IMR-90 (cell line): Measurements from ENCODE around the gene VPS8. TPM values are rescaled to one million over a fixed set of nuclear protein-coding genes. Genes with fewer than 3 reads are reported as not detected.

ENCODE experiments used
- ATAC-seq: fragments of 200-7000 bp; cut with Tn5 transposase; 2 replicates; pipeline ENCODE4 v1.9.1; 2020; ENCODE audit warnings: low read depth, mild to moderate bottlenecking, moderate library complexity
- BruUV-seq: library from RNA; stranded (reverse); fragments of 400-500 nt; replicated peaks from 2 replicates; lab custom pipeline; 2021; lab: Mats Ljungman, UMichigan
- CTCF ChIA-PET: fragments of 300-600 bp; formaldehyde crosslinking; extraction: SDS; loops from one replicate; lab custom pipeline; 2021; ENCODE audit warnings: antibody characterized with exemption; lab: Yijun Ruan, JAX
- POLR2A ChIA-PET: fragments of 300-600 bp; sonication (Branson Sonifier 250); formaldehyde crosslinking; loops from one replicate; lab custom pipeline; 2022; ENCODE audit warnings: antibody characterized with exemption; ENCODE audit not compliant: unreplicated experiment; lab: Charles Lee
- DNase-seq: peaks from one replicate; pipeline ENCODE4 v3.0.0; 2013
- H2AFZ ChIP-seq: replicated peaks from 2 replicates; pipeline ENCODE3; 2013; ENCODE audit warnings: low read length, mild to moderate bottlenecking; ENCODE audit not compliant: poor library complexity
- H2AK5ac ChIP-seq: 2 replicates; pipeline ENCODE4 v1.6.1; 2013; ENCODE audit warnings: low read depth, low read length, inconsistent platforms
- H2AK9ac ChIP-seq: replicated peaks from 2 replicates; pipeline ENCODE3; 2013; ENCODE audit warnings: mild to moderate bottlenecking, low read depth, low read length, moderate library complexity; ENCODE audit not compliant: poor library complexity
- H2BK120ac ChIP-seq: 2 replicates; pipeline ENCODE4 v1.6.1; 2013; ENCODE audit warnings: low read depth, low read length, inconsistent platforms
- H2BK15ac ChIP-seq: 3 replicates; pipeline ENCODE4 v1.6.1; 2013; ENCODE audit warnings: low read depth, low read length, inconsistent platforms
- H2BK20ac ChIP-seq: 2 replicates; pipeline ENCODE4 v1.6.1; 2013; ENCODE audit warnings: low read depth, mild to moderate bottlenecking, inconsistent platforms, low read length, moderate library complexity
- H2BK5ac ChIP-seq: 2 replicates; pipeline ENCODE4 v1.6.1; 2013; ENCODE audit warnings: mild to moderate bottlenecking, low read depth, low read length, inconsistent platforms; ENCODE audit not compliant: poor library complexity, severe bottlenecking
- H3K14ac ChIP-seq: replicated peaks from 2 replicates; pipeline ENCODE4 v1.6.1; 2013; ENCODE audit warnings: low read depth, low read length, inconsistent platforms
- H3K18ac ChIP-seq: 2 replicates; pipeline ENCODE4 v1.6.1; 2013; ENCODE audit warnings: low read depth, low read length, control low read depth
- H3K23ac ChIP-seq: 2 replicates; pipeline ENCODE4 v1.6.1; 2013; ENCODE audit warnings: low read depth, low read length, inconsistent platforms
- H3K27ac ChIP-seq: 2 replicates; pipeline ENCODE4 v1.5.1; 2013; ENCODE audit warnings: mild to moderate bottlenecking, control low read depth, low read length; ENCODE audit not compliant: insufficient read depth
- H3K27me3 ChIP-seq: 2 replicates; pipeline ENCODE4 v1.6.1; 2013; ENCODE audit warnings: low read length; ENCODE audit not compliant: control insufficient read depth, insufficient read depth
- H3K36me3 ChIP-seq: 2 replicates; pipeline ENCODE4 v1.6.1; 2013; ENCODE audit warnings: low read length, mixed read lengths; ENCODE audit not compliant: control insufficient read depth, insufficient read depth
- H3K4ac ChIP-seq: 2 replicates; pipeline ENCODE4 v1.6.1; 2013; ENCODE audit warnings: low read depth, low read length, inconsistent platforms
- H3K4me1 ChIP-seq: 2 replicates; pipeline ENCODE4 v1.6.1; 2013; ENCODE audit warnings: low read length, mixed read lengths; ENCODE audit not compliant: control insufficient read depth, insufficient read depth
- H3K4me2 ChIP-seq: 2 replicates; pipeline ENCODE4 v1.6.1; 2013; ENCODE audit warnings: low read depth, mild to moderate bottlenecking, control low read depth, low read length, moderate library complexity
- H3K4me3 ChIP-seq: 2 replicates; pipeline ENCODE4 v1.5.1; 2013; ENCODE audit warnings: low read depth, mild to moderate bottlenecking, control low read depth, low read length, moderate library complexity; ENCODE audit not compliant: insufficient read depth
- H3K56ac ChIP-seq: 2 replicates; pipeline ENCODE4 v1.6.1; 2013; ENCODE audit warnings: low read length, inconsistent platforms; ENCODE audit not compliant: insufficient read depth; ENCODE audit errors: extremely low read depth
- H3K79me1 ChIP-seq, 2 experiments: 2 replicates each; pipeline ENCODE4 v1.6.1; 2013; ENCODE audit warnings: low read length in 2 of 2, inconsistent platforms in 1 of 2, low read depth in 1 of 2
- H3K9ac ChIP-seq: 2 replicates; pipeline ENCODE4 v1.6.1; 2013; ENCODE audit warnings: low read depth, low read length, control low read depth
- H3K9me1 ChIP-seq: 2 replicates; pipeline ENCODE4 v1.6.1; 2013; ENCODE audit warnings: low read length, inconsistent platforms; ENCODE audit not compliant: insufficient read depth
- H3K9me3 ChIP-seq: 2 replicates; pipeline ENCODE4 v1.6.1; 2013; ENCODE audit warnings: low read length; ENCODE audit not compliant: control insufficient read depth, insufficient read depth
- H4K20me1 ChIP-seq: 2 replicates; pipeline ENCODE4 v1.6.1; 2013; ENCODE audit warnings: low read length, inconsistent platforms; ENCODE audit not compliant: insufficient read depth
- H4K5ac ChIP-seq: 2 replicates; pipeline ENCODE4 v1.6.1; 2013; ENCODE audit warnings: mild to moderate bottlenecking, low read depth, low read length, control low read depth
- H4K8ac ChIP-seq, 2 experiments: 2 replicates each; pipeline ENCODE4 v1.6.1; 2013; ENCODE audit warnings: low read depth in 2 of 2, low read length in 2 of 2, control low read depth in 1 of 2, inconsistent platforms in 1 of 2
- H4K91ac ChIP-seq: 2 replicates; pipeline ENCODE4 v1.6.1; 2013; ENCODE audit warnings: low read depth, low read length, inconsistent platforms; ENCODE audit not compliant: insufficient read depth
- SMC3 ChIP-seq: fragments of 150-350 bp; IDR thresholded peaks from 2 replicates; pipeline ENCODE4 v1.6.1; 2016; ENCODE audit warnings: low read depth, mild to moderate bottlenecking, antibody characterized with exemption, low read length, moderate library complexity
- WGBS, 2 experiments: methylation state at CpG; one replicate each; pipeline versions ENCODE4 v1.1.5 to v1.1.7; 2013; ENCODE audit warnings: missing lambda C conversion rate in 2 of 2; ENCODE audit not compliant: insufficient read length in 1 of 2; ENCODE audit errors: extremely low coverage in 2 of 2; 5-methylcytosine and 5-hydroxymethylcytosine counted together
- dilution Hi-C: fragments of 300-500 bp; cut with HindIII; formaldehyde crosslinking; loops from one replicate; pipeline ENCODE4 v1.14.3; 2018; ENCODE audit warnings: low sequenced_read_pairs; ENCODE audit not compliant: unreplicated experiment
- in situ Hi-C: fragments of 300-500 bp; cut with MboI; formaldehyde crosslinking; loops from 3 replicates; pipeline ENCODE4 v1.14.3; 2019; ENCODE audit warnings: low sequenced_read_pairs, inconsistent platforms, mixed read lengths
- intact Hi-C: fragments of 100-400 bp; cut with micrococcal nuclease; formaldehyde crosslinking; loops from 2 replicates; pipeline ENCODE4 v1.10.0; 2022
- polyA plus RNA-seq, 3 experiments: library from polyadenylated mRNA; depleted of rRNA; stranded (reverse); fragments of >200 nt; gene quantifications; 2 replicates each; pipeline ENCODE4 v1.2.3, GENCODE V29; 2012; ENCODE audit warnings: low replicate concordance in 1 of 3
- total RNA-seq: library from RNA; depleted of rRNA; stranded (reverse); fragments of >200 nt; gene quantifications from 2 replicates; pipeline ENCODE4 v1.2.3, GENCODE V29; 2012

The VPS8 gene
- total and polyA plus RNA-seq, 2 of the 4 experiments (the other 2 are of a cell fraction) = 14.0 to 56.1 TPM

DNA sequence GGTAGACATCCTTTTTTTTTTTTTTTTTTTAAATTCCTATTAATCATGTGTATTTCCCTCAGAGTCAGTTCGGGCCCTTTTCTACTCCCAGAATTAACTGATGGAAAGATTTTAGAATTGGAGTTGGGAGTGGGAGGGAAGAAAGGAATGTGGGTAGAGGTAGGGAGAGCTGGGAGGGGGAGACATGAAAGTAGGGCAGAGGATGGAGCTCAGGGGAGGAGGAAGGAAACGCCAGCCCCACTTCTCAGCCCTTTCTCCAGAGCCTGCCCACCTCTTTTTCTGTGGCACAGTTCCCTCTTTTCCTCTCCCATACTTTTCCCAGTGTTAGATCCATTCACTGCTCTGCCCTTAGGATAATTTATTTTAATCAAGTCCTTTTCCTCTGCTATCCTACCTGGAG lies 129.4 kb downstream of the VPS8 start:
- Histone ChIP-seq H4K8ac (no peak overlapping the region), H3K4me3 (no peak overlapping the region), H3K56ac (no peak overlapping the region), H3K27me3 (no peaks in the 10 kb centered on the region), H3K4me2 (no peak overlapping the region), H2BK120ac (no peak overlapping the region), H3K14ac (no peak overlapping the region), H2AFZ (no peak overlapping the region), H2BK5ac (no peak overlapping the region), H3K36me3 (peaks cover 2% of the 10 kb centered on the region), H3K27ac (no peak overlapping the region), H2AK9ac (no peak overlapping the region), H2BK15ac (no peak overlapping the region), H3K79me1 (no peaks in the 10 kb centered on the region), H3K9ac (no peak overlapping the region), H2BK20ac (no peak overlapping the region), H4K5ac (no peak overlapping the region), H4K20me1 (no peaks in the 10 kb centered on the region), H3K23ac (no peak overlapping the region), H3K4me1 (no peaks in the 10 kb centered on the region), H3K9me3 (no peaks in the 10 kb centered on the region), H2AK5ac (no peak overlapping the region), H3K18ac (no peak overlapping the region), H4K91ac (no peak overlapping the region), H3K9me1 (peaks cover 5% of the 10 kb centered on the region; the same call in 1 of the 2 replicates), H3K4ac (no peak overlapping the region)
- intact Hi-C loops = no loop called here
- no peak for TF ChIP-seq SMC3
- DNase-seq (no peak), ATAC-seq (no peak)
- in situ Hi-C loops = no loop called here
- no TSS peak for BruUV-seq
- ChIA-PET POLR2A (no interaction called here), CTCF (interaction anchor here (0.6 to 1.4 kb wide), 2 partner anchors 13 to 53 kb away, joined by 3 read pairs; no protein-coding TSS in a partner anchor)
- no CpG with 5 or more reads among the region's 2 CpGs for WGBS, 2 experiments
- dilution Hi-C loops = no loop called here
